A673 (cell line): Measurements from ENCODE around the gene ACSF3. TPM values are rescaled to one million over a fixed set of nuclear protein-coding genes. Genes with fewer than 3 reads are reported as not detected.
A peak's percentile ranks its signal among the peaks of the same experiment; 100 is the strongest.

Experiments used
- BruUV-seq: library from RNA; stranded (reverse); fragments of 400-500 nt; replicated peaks from 2 replicates; lab custom pipeline; 2021; lab: Mats Ljungman, UMichigan
- CTCF ChIA-PET: fragments of 300-600 bp; sonication (Branson Sonifier 250); formaldehyde crosslinking; loops from one replicate; lab custom pipeline; 2022; ENCODE audit warnings: antibody characterized with exemption; lab: Charles Lee
- POLR2A ChIA-PET: fragments of 300-600 bp; sonication (Branson Sonifier 250); formaldehyde crosslinking; loops from one replicate; lab custom pipeline; 2022; ENCODE audit warnings: antibody characterized with exemption; ENCODE audit not compliant: low non-redundant PET; lab: Charles Lee
- DNase-seq: peaks from one replicate; pipeline ENCODE4 v3.0.0-alpha.2; 2015; ENCODE audit warnings: low spot score
- H3K27ac ChIP-seq: fragments of 200-600 bp; sonication (generic); 2 replicates; pipeline ENCODE4 v1.5.1; 2016; ENCODE audit warnings: mixed run types, low read depth, mild to moderate bottlenecking, mixed read lengths, antibody characterized with exemption, low read length; ENCODE audit not compliant: poor library complexity, severe bottlenecking
- H3K27me3 ChIP-seq: fragments of 200-600 bp; sonication (generic); replicated peaks from 2 replicates; pipeline ENCODE4 v1.6.1; 2017; ENCODE audit warnings: mixed run types, low read depth, mild to moderate bottlenecking, mixed read lengths, antibody characterized with exemption, low read length; ENCODE audit not compliant: insufficient read depth, poor library complexity
- H3K36me3 ChIP-seq: fragments of 200-600 bp; sonication (generic); 2 replicates; pipeline ENCODE4 v1.6.1; 2016; ENCODE audit warnings: mixed run types, mild to moderate bottlenecking, mixed read lengths, antibody characterized with exemption, low read length; ENCODE audit not compliant: insufficient read depth, poor library complexity, severe bottlenecking
- H3K4me1 ChIP-seq: fragments of 200-600 bp; sonication (generic); 2 replicates; pipeline ENCODE4 v1.6.1; 2017; ENCODE audit warnings: mixed run types, mild to moderate bottlenecking, mixed read lengths, antibody characterized with exemption, low read length; ENCODE audit not compliant: insufficient read depth, poor library complexity, severe bottlenecking
- H3K4me3 ChIP-seq: fragments of 200-600 bp; sonication (generic); 2 replicates; pipeline ENCODE4 v1.5.1; 2016; ENCODE audit warnings: low read depth, mixed run types, mild to moderate bottlenecking, mixed read lengths, low read length; ENCODE audit not compliant: poor library complexity, severe bottlenecking
- H3K9me3 ChIP-seq: fragments of 200-600 bp; sonication (generic); 2 replicates; pipeline ENCODE4 v1.6.1; 2016; ENCODE audit warnings: mixed run types, low read depth, mild to moderate bottlenecking, mixed read lengths, antibody characterized with exemption, low read length; ENCODE audit not compliant: poor library complexity, severe bottlenecking
- CTCF ChIP-seq: fragments of 300-800, 200-600 bp; sonication (generic); conservative IDR thresholded peaks from 2 replicates; pipeline ENCODE4 v1.5.1; 2017; ENCODE audit warnings: low read depth, mild to moderate bottlenecking, antibody characterized with exemption, low read length, moderate library complexity, mixed read lengths
- EZH2 ChIP-seq: fragments of 200-600 bp; sonication (generic); IDR thresholded peaks from 2 replicates; pipeline ENCODE4 v1.6.1; 2017; ENCODE audit warnings: borderline replicate concordance, low read depth, mild to moderate bottlenecking, mixed read lengths, antibody characterized with exemption, low read length; ENCODE audit not compliant: poor library complexity, severe bottlenecking
- intact Hi-C: fragments of 100-400 bp; cut with micrococcal nuclease; formaldehyde crosslinking; loops from one replicate; pipeline ENCODE4 v1.10.0; 2022; ENCODE audit not compliant: unreplicated experiment
- total RNA-seq: library from RNA; stranded (reverse); gene quantifications from 2 replicates; pipeline ENCODE4 v1.2.3, GENCODE V29; 2021

ACSF3 gene
- total RNA-seq, 1 experiment from 2014 or later: 27.7 TPM

GRCh38 chr16:89117227-89117974 lies 23.7 kb downstream of the ACSF3 start:
- POLR2A ChIA-PET: no interaction called here
- TF ChIP-seq CTCF (no peak), EZH2 (no peak)
- Histone ChIP-seq H3K4me3 (no peak overlapping the region), H3K9me3 (no peaks in the 10 kb centered on the region), H3K4me1 (peaks cover 5% of the 10 kb centered on the region), H3K27me3 (no peaks in the 10 kb centered on the region), H3K36me3 (peaks cover 13% of the 10 kb centered on the region), H3K27ac (no peak overlapping the region)
- CTCF ChIA-PET: no interaction called here
- BruUV-seq: no TSS peak
- intact Hi-C loops: no loop called here
- no peak for DNase-seq

DNA sequence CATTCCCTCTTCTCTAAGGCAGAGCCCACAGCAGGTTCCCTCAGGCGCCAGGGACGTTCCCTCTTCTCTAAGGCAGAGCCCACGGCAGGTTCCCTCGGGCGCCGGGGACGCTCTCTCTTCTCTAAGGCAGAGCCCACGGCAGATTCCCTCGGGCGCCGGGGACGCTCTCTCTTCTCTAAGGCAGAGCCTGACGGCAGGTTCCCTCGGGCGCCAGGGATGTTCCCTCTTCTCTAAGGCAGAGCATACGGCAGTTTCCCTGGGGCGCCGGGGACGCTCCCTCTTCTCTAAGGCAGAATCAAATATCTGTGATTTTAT lies 24.3 kb downstream of the ACSF3 start:
- ChIA-PET CTCF (no interaction called here), POLR2A (no interaction called here)
- BruUV-seq: no TSS peak
- Histone ChIP-seq H3K27ac (no peak overlapping the region), H3K4me3 (no peak overlapping the region), H3K9me3 (no peaks in the 10 kb centered on the region), H3K27me3 (no peaks in the 10 kb centered on the region), H3K36me3 (peaks cover 13% of the 10 kb centered on the region), H3K4me1 (peaks cover 5% of the 10 kb centered on the region)
- TF ChIP-seq CTCF: no peak
- intact Hi-C loops: no loop called here
- no peak for DNase-seq

DNA sequence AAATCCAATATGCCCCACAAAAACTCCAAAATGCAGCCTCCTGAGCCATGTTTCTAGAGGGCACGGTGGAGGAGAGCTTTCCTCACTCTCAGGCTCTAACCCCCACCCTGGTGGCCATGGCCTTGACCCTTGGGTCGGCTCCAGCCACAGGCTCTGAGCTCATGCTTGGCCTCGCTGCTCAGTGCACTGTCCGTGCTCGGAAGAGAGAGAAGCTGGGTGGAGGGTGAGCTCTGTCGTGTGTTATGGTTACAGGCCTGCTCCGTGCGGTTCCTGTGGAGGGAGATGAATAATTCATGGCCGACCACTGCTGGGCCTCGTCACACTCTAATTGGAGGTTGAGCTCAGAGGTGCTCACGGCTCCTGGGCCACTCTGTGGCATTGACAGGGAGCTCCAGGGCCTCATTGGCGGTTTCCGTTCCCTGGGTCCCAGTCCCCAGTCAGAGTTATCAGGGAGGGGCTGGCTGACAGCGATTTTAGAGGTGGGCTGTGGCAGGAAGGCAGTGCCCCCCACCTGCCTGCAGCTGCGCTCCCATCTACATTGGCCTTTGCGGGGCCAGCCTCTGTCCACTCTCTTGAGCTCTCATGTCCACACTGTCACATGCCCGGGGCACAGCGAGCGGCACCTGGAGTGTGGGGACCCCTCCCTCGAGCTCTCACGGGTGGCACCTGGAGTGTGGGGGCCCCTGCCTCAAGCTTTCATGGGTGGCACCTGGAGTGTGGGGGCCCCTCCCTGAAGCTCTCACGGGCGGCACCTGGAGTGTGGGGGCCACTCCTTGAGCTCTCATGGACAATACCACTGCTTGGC lies 24.9 kb downstream of the ACSF3 start:
- intact Hi-C loops: no loop called here
- no TSS peak for BruUV-seq
- Histone ChIP-seq H3K27me3 (no peaks in the 10 kb centered on the region), H3K4me3 (no peak overlapping the region), H3K27ac (no peak overlapping the region), H3K4me1 (peaks cover 5% of the 10 kb centered on the region), H3K36me3 (peaks cover 13% of the 10 kb centered on the region), H3K9me3 (no peaks in the 10 kb centered on the region)
- TF ChIP-seq EZH2: no peak
- TF ChIP-seq CTCF: no peak
- ChIA-PET CTCF (no interaction called here), POLR2A (no interaction called here)
- DNase-seq: peak; percentile 45
